Hepatocyte (in vitro differentiated cells): ENCODE results near the gene ASIC2. TPM values are rescaled to one million over a fixed set of nuclear protein-coding genes. Genes with fewer than 3 reads are reported as not detected.

Experiments
- DNase-seq: peaks from one replicate; pipeline ENCODE4 v3.0.0-alpha.2; 2016; ENCODE audit warnings: low spot score
- H2AFZ ChIP-seq: fragments of 200-600 bp; sonication (generic); 2 replicates; pipeline ENCODE4 v1.6.0; 2016; ENCODE audit warnings: antibody characterized with exemption, mild to moderate bottlenecking
- H3K27ac ChIP-seq: fragments of 200-600 bp; sonication (generic); 2 replicates; pipeline ENCODE4 v1.5.1; 2016; ENCODE audit warnings: mild to moderate bottlenecking
- H3K27me3 ChIP-seq: fragments of 200-600 bp; sonication (generic); 2 replicates; pipeline ENCODE4 v1.6.1; 2016
- H3K36me3 ChIP-seq: fragments of 200-600 bp; sonication (generic); replicated peaks from 2 replicates; pipeline ENCODE4 v1.5.1; 2016; ENCODE audit warnings: low read depth; ENCODE audit not compliant: insufficient read depth
- H3K4me1 ChIP-seq: fragments of 200-600 bp; sonication (generic); 2 replicates; pipeline ENCODE4 v1.5.1; 2016; ENCODE audit warnings: mild to moderate bottlenecking, moderate library complexity; ENCODE audit not compliant: insufficient read depth
- H3K4me2 ChIP-seq: fragments of 200-600 bp; sonication (generic); 2 replicates; pipeline ENCODE4 v1.6.0; 2016
- H3K4me3 ChIP-seq: fragments of 200-600 bp; sonication (generic); 2 replicates; pipeline ENCODE4 v1.5.1; 2016; ENCODE audit warnings: mild to moderate bottlenecking
- H3K79me2 ChIP-seq: fragments of 200-600 bp; sonication (generic); 2 replicates; pipeline ENCODE4 v1.6.0; 2017; ENCODE audit warnings: mild to moderate bottlenecking
- H3K9me2 ChIP-seq: fragments of 200-600 bp; sonication (generic); replicated peaks from 2 replicates; pipeline ENCODE4 v1.6.0; 2017; ENCODE audit warnings: mild to moderate bottlenecking; ENCODE audit not compliant: insufficient read depth
- H3K9me3 ChIP-seq: fragments of 200-600 bp; sonication (generic); 2 replicates; pipeline ENCODE4 v1.5.1; 2016; ENCODE audit warnings: low read depth, mild to moderate bottlenecking
- H4K20me1 ChIP-seq: fragments of 200-600 bp; sonication (generic); 2 replicates; pipeline ENCODE4 v1.6.0; 2016; ENCODE audit warnings: mild to moderate bottlenecking; ENCODE audit not compliant: insufficient read depth, poor library complexity, severe bottlenecking
- CTCF ChIP-seq: fragments of 200-600 bp; sonication (generic); IDR thresholded peaks from 2 replicates; pipeline ENCODE4 v1.5.1; 2016; ENCODE audit warnings: antibody characterized with exemption, mild to moderate bottlenecking; ENCODE audit not compliant: poor library complexity
- EZH2 ChIP-seq: fragments of 200-600 bp; sonication (generic); IDR thresholded peaks from 2 replicates; pipeline ENCODE4 v1.6.1; 2016; ENCODE audit warnings: antibody characterized with exemption, mild to moderate bottlenecking, borderline replicate concordance
- EZH2phosphoT487 ChIP-seq: fragments of 200-600 bp; sonication (generic); IDR thresholded peaks from one replicate; pipeline ENCODE4 v1.6.1; 2018; ENCODE audit warnings: antibody characterized with exemption, mild to moderate bottlenecking, low read depth, moderate library complexity; ENCODE audit not compliant: unreplicated experiment, severe bottlenecking
- WGBS: methylation state at CpG from one replicate; pipeline ENCODE4 v1.1.6; 2016; ENCODE audit warnings: low lambda C conversion rate; ENCODE audit errors: missing lambda C conversion rate; 5-methylcytosine and 5-hydroxymethylcytosine counted together
- polyA plus RNA-seq: library from polyadenylated mRNA; unstranded; fragments of >200 nt; fragmentation: Nextera tagmentation; extraction: Ambion mirVana; gene quantifications from 2 replicates; pipeline ENCODE4 v1.2.1, GENCODE V29; 2016
- total RNA-seq: library from RNA; depleted of rRNA; stranded (reverse); fragments of >200 nt; gene quantifications from 2 replicates; pipeline ENCODE4 v1.2.3, GENCODE V29; 2014

The ASIC2 gene
- total and polyA plus RNA-seq, 2 experiments from 2014 or later = 2.3 to 3.3 TPM

GRCh38 chr17:33192951-33193911, 99.9 kb downstream of the ASIC2 start:
- Histone ChIP-seq H3K9me3 (no peaks in the 10 kb centered on the region), H3K4me1 (no peaks in the 10 kb centered on the region), H3K9me2 (no peaks in the 10 kb centered on the region), H3K79me2 (no peaks in the 10 kb centered on the region), H3K36me3 (no peaks in the 10 kb centered on the region), H3K27me3 (peaks cover 39% of the 10 kb centered on the region), H4K20me1 (no peaks in the 10 kb centered on the region), H2AFZ (no peak overlapping the region), H3K27ac (no peak overlapping the region), H3K4me2 (no peak overlapping the region), H3K4me3 (no peak overlapping the region)
- TF ChIP-seq CTCF (no peak), EZH2phosphoT487 (no peak), EZH2 (no peak)
- DNase-seq = no peak
- WGBS = 41% methylated on average over 9 of the region's 9 CpGs

DNA sequence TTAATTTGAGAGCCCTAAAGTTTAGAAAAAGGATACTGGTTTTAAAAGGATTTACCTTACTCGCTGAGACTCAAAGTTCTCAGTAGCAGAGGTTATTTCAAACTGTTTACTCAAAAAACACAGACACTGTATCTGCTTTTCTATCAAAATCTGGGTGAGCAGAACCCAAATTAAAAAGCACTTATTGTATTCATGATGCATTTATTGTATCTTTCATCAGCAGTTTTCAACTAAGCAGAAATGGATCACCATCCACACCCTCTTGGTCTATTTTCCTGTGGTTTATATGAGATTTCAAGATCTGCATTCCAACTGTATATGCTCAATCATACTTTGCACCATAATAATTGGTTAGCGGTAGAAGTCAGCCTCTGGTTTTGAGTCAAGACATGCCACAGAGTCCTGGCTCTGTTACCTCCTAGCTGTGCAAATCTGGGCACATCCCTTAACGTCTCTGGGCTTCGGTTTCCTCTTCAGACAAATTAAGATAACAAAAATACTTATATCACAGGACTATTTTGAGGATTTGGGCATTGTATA, 109.5 kb downstream of the ASIC2 start:
- Histone ChIP-seq H3K4me2 (no peak overlapping the region), H3K4me1 (no peaks in the 10 kb centered on the region), H3K4me3 (no peak overlapping the region), H3K9me2 (no peaks in the 10 kb centered on the region), H3K79me2 (no peaks in the 10 kb centered on the region), H3K27ac (no peak overlapping the region), H2AFZ (no peak overlapping the region), H3K36me3 (no peaks in the 10 kb centered on the region), H4K20me1 (no peaks in the 10 kb centered on the region), H3K9me3 (no peaks in the 10 kb centered on the region), H3K27me3 (peaks cover 23% of the 10 kb centered on the region)
- TF ChIP-seq CTCF (no peak), EZH2phosphoT487 (no peak), EZH2 (no peak)
- 82% methylated on average over 4 of the region's 4 CpGs for WGBS
- no peak for DNase-seq

- WGBS = 55% methylated on average over 4 of the region's 4 CpGs
- Histone ChIP-seq H2AFZ (no peak overlapping the region), H3K4me2 (no peak overlapping the region), H3K79me2 (no peaks in the 10 kb centered on the region), H3K27ac (no peak overlapping the region), H3K36me3 (no peaks in the 10 kb centered on the region), H3K9me2 (no peaks in the 10 kb centered on the region), H3K27me3 (peaks cover 23% of the 10 kb centered on the region), H3K4me1 (no peaks in the 10 kb centered on the region), H3K4me3 (no peak overlapping the region), H3K9me3 (no peaks in the 10 kb centered on the region), H4K20me1 (no peaks in the 10 kb centered on the region)
- TF ChIP-seq EZH2 (no peak), CTCF (no peak), EZH2phosphoT487 (no peak)
- DNase-seq = no peak
Measured at GRCh38 chr17:33179151-33179550, 113.9 kb downstream of the ASIC2 start.
